ENCODE data around the gene AGRP. TPM values are rescaled to one million over a fixed set of nuclear protein-coding genes. Genes with fewer than 3 reads are reported as not detected.

Gene AGRP, protein sequence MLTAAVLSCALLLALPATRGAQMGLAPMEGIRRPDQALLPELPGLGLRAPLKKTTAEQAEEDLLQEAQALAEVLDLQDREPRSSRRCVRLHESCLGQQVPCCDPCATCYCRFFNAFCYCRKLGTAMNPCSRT
- 10 to 100 TPM in 4 of 9 donors, 1 to 10 TPM in 5; 3.1 to 98.1 (median 8.0) TPM for total RNA-seq
- 10 to 100 TPM in 2 of 3 donors, 1 to 10 TPM in 1; 2.9 to 56.7 (median 52.0) TPM for polyA plus RNA-seq
- long read RNA-seq, donor 1, transcript AGRP-201 (4 exons, 764 nt), result major isoform, 56 of 68 reads
- long read RNA-seq, donor 1, partial matches to known transcripts, result 12 of 68 reads
- long read RNA-seq, donor 1, other reads (novel, unspliced or antisense), result 0 of 68 reads
- long read RNA-seq, donor 2, transcript AGRP-201 (4 exons, 764 nt), result major isoform, 32 of 32 reads
- long read RNA-seq, donor 2, partial matches to known transcripts, result 0 of 32 reads
- long read RNA-seq, donor 2, other reads (novel, unspliced or antisense), result 0 of 32 reads
- long read RNA-seq, donor 3, transcript AGRP-201 (4 exons, 764 nt), result major isoform, 24 of 24 reads
- long read RNA-seq, donor 3, partial matches to known transcripts, result 0 of 24 reads
- long read RNA-seq, donor 3, other reads (novel, unspliced or antisense), result 0 of 24 reads
- long read RNA-seq, donor 4, transcript AGRP-201 (4 exons, 764 nt), result major isoform, 12 of 19 reads
- long read RNA-seq, donor 4, partial matches to known transcripts, result 7 of 19 reads
- long read RNA-seq, donor 4, other reads (novel, unspliced or antisense), result 0 of 19 reads
- long read RNA-seq, donor 5, transcript AGRP-201 (4 exons, 764 nt), result major isoform, 13 of 18 reads
- long read RNA-seq, donor 5, partial matches to known transcripts, result 4 of 18 reads
- long read RNA-seq, donor 5, other reads (novel, unspliced or antisense), result 1 of 18 reads
- long read RNA-seq, donor 6, transcript AGRP-201 (4 exons, 764 nt), result major isoform, 7 of 9 reads
- long read RNA-seq, donor 6, partial matches to known transcripts, result 1 of 9 reads
- long read RNA-seq, donor 6, other reads (novel, unspliced or antisense), result 1 of 9 reads
- long read RNA-seq, donor 7, transcript AGRP-201 (4 exons, 764 nt), result major isoform, 23 of 31 reads
- long read RNA-seq, donor 7, partial matches to known transcripts, result 8 of 31 reads
- long read RNA-seq, donor 7, other reads (novel, unspliced or antisense), result 0 of 31 reads
- long read RNA-seq, donor 8, transcript AGRP-201 (4 exons, 764 nt), result major isoform, 37 of 44 reads
- long read RNA-seq, donor 8, partial matches to known transcripts, result 7 of 44 reads
- long read RNA-seq, donor 8, other reads (novel, unspliced or antisense), result 0 of 44 reads
- long read RNA-seq, donor 9, transcript AGRP-201 (4 exons, 764 nt), result major isoform, 29 of 34 reads
- long read RNA-seq, donor 9, partial matches to known transcripts, result 5 of 34 reads
- long read RNA-seq, donor 9, other reads (novel, unspliced or antisense), result 0 of 34 reads
- long read RNA-seq, donor 10, transcript AGRP-201 (4 exons, 764 nt), result major isoform, 9 of 9 reads
- long read RNA-seq, donor 10, partial matches to known transcripts, result 0 of 9 reads
- long read RNA-seq, donor 10, other reads (novel, unspliced or antisense), result 0 of 9 reads

DNA sequence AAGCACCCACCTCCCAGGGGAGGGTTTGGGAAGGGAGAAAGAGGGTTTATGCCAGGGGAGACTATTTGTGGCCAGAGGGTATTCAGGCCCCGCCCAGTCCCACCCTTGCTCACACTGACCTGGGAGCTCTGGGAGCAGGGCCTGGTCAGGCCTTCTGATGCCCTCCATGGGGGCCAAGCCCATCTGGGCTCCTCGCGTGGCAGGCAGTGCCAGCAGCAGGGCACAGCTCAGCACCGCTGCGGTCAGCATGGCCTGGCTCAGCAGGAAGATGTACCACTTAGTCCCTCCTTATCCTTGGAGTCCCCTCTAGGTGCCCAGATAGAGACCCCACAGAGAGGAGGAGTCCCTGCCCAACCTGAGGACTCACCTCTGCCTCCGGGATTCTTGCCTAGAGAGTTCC, at the start of gene AGRP:
TSS of gene AGRP (minus strand) at position 398 of the 400 bp plus-strand sequence. CDS start at position 249, 149 bp downstream.
- Histone ChIP-seq H3K4me1 (replicated peaks in 1 of 2) (peaks cover 32 to 53% of the 10 kb centered on the region in 2 donors), H3K36me3 (replicated peaks in 1 of 2) (peaks cover 0 to 8% of the 10 kb centered on the region in 2 donors), H3K27me3 (no peaks in the 10 kb centered on the region), H3K9me3 (replicated peaks in 1 of 3) (no peaks in the 10 kb centered on the region), H3K27ac (peak within 1 kb of the TSS; percentile 15 to 99 (median 69)), H3K4me3 (peak within 1 kb of the TSS in 1 of 4 donors; percentile 19)
- intact Hi-C loops (cut with DNase I), result loop anchor here in 1 of 2 donors (5.0 kb wide), 1 partner anchor 34 kb away; no protein-coding TSS in a partner anchor
- WGBS, 4 donors, result 60 to 86% (median 73%) methylated on average over 1 to 6 of the region's 6 CpGs
- no peak for DNase-seq
- TF ChIP-seq CTCF (IDR thresholded peaks at IDR 0.05), result no peak
- TF ChIP-seq POLR2A (IDR thresholded peaks at IDR 0.05), result no peak

GRCh38 chr16:67531247-67531646, 47.9 kb upstream of the AGRP start:
- Histone ChIP-seq H3K27me3 (no peaks in the 10 kb centered on the region), H3K4me3 (no peak overlapping the region), H3K9me3 (replicated peaks in 1 of 3) (no peaks in the 10 kb centered on the region), H3K36me3 (replicated peaks in 1 of 2) (no peaks in the 10 kb centered on the region), H3K4me1 (replicated peaks in 1 of 2) (peaks cover 23 to 44% of the 10 kb centered on the region in 2 donors), H3K27ac (peak overlapping the region in 3 of 5 donors; percentile 79 to 96 (median 84))
- WGBS, 4 donors, result 61 to 85% (median 80%) methylated on average over 4 of the region's 4 CpGs
- DNase-seq, result peak in 3 of 7 donors; percentile 36 to 44 (median 37)
- intact Hi-C loops (cut with DNase I), result no loop called here
- no peak for TF ChIP-seq CTCF (IDR thresholded peaks at IDR 0.05)
- no peak for TF ChIP-seq POLR2A (IDR thresholded peaks at IDR 0.05)

DNA sequence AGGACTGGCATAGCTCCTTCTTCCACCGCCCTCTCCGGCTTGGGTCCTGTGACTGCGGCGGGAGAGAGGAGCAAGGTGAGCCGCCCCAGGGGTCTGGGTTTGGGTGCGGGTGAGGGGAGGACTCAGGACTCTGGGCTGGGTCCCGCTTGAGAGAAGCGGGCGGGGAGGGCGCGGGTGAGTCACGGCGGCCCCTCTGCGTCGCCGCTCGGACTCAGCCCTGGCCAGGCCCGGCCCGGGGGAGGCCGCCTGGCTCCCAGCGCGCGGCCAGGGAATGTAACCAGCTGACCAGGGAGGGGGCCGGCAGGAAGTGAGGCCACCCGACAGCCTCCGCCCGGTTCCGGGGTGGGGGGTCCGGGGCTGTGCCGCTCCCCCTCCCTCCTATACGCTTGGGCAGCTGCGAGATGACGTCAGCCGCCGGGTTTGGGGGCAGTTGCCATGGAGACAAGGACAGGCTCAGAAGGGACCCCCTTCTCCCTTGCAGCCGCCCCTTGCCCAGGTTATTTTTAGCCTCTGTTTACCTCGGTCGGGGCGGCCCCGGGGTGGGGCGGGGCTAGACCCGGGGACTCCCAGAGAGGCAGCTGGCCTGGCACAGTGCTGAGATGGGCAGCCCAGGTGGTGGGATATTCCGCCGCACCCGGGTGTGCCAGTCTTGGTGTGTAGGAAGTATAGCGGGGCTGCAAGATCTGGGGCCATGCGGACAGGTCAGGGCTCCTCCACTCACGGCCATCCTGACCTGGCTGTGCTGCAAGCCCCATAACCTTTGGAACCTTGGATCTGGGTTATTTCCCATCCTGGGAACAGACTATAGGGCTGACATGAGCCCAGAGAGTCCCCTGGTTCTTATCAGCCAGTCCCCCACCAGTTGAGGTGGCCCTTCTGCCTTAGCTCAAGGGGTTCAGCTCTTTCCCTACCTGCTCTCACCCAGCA, 46.9 kb upstream of the AGRP start:
- peaks cover 23 to 43% of the 10 kb centered on the region in 2 donors for H3K4me1 ChIP-seq (replicated peaks in 1 of 2)

More for the DNA sequence above, 46.9 kb upstream of the AGRP start:
- peak overlapping the region; percentile 1 to 84 (median 55) for H3K4me3 ChIP-seq
- no peaks in the 10 kb centered on the region for H3K27me3 ChIP-seq
- H3K27ac ChIP-seq, result peak overlapping the region in 4 of 5 donors; percentile 79 to 96 (median 82)
- no peaks in the 10 kb centered on the region for H3K36me3 ChIP-seq (replicated peaks in 1 of 2)
- intact Hi-C loops (cut with DNase I), result no loop called here
- TF ChIP-seq CTCF (IDR thresholded peaks at IDR 0.05) (no peak), POLR2A (IDR thresholded peaks at IDR 0.05) (peak; percentile 75 to 76)
- 2 to 7% (median 6%) methylated on average over 14 to 48 of the region's 48 CpGs for WGBS, 4 donors
- DNase-seq, result peak; percentile 74 to 87 (median 77)
- no peaks in the 10 kb centered on the region for H3K9me3 ChIP-seq (replicated peaks in 1 of 3)
